Thyroid gland (tissue), 4 donors: Measurements from ENCODE around the gene ZSWIM5.
A peak's percentile ranks its signal among the peaks of the same experiment; 100 is the strongest.

Experiments
- CTCF ChIP-seq, 6 experiments: fragments of 200-600 bp in 3 of 6; fragments of 450-650 bp in 3 of 6; sonication (generic) in 3 of 6; IDR thresholded peaks; one replicate each; pipeline ENCODE4 v1.5.1; 2016 to 2019; ENCODE audit warnings: antibody characterized with exemption in 6 of 6, mild to moderate bottlenecking in 2 of 6, inconsistent platforms in 1 of 6, moderate library complexity in 1 of 6
- POLR2A ChIP-seq, 2 donors: fragments of 450-650 bp; IDR thresholded peaks; one replicate each; pipeline ENCODE4 v1.6.1; 2017; ENCODE audit warnings: antibody characterized with exemption in 2 of 2, mild to moderate bottlenecking in 2 of 2, moderate library complexity in 1 of 2

GRCh38 chr1:45001011-45001481 is 205.4 kb downstream of the ZSWIM5 start:
- TF ChIP-seq POLR2A (IDR thresholded peaks at IDR 0.05) (no peak), CTCF (IDR thresholded peaks at IDR 0.05) (peak in 1 of 6 experiments; percentile 23)
